Measurements from ENCODE around the gene PANK4.

The PANK4 gene

DNA sequence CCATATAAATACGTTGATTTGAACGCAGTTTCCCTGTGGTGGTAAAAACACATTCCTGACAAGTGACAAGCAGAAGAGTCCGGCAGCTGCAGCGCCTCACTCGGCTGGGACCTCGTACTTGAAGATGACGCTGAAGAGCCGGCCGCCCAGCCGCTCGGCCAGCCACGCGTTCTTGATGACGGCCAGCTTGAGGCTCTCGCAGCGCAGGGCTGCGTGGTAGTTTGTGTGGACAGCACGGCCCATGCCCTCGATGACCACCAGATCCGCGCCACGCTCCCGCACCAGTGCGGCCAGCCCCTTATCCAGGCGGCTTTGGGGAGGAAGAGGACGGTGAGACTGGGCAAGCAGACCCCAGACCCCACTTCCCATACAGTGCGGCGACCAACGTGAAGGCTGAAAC is 17.6 kb downstream of the PANK4 start:
- no peak for DNase-seq

DNA sequence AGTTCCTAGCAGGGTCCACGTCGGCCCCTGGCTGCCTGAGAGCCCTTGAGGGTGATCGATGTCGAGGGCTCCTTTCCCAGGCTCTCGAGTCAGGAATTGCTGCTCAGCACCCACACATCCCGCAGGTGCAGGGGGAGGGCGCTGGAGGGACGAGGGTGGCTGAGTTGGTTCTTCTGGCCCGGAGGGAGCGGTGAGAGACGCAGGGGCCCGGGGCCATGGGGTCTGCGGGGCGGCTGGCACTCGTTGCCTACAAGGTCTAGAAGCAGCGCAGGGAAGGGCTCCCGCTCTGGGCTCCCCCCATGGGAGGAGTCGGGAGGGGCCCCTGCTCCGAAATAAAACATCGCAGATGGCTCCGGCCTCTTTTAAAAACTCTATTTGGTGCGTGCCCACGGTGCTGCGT is 18.2 kb downstream of the PANK4 start:
- DNase-seq, result no peak

DNA sequence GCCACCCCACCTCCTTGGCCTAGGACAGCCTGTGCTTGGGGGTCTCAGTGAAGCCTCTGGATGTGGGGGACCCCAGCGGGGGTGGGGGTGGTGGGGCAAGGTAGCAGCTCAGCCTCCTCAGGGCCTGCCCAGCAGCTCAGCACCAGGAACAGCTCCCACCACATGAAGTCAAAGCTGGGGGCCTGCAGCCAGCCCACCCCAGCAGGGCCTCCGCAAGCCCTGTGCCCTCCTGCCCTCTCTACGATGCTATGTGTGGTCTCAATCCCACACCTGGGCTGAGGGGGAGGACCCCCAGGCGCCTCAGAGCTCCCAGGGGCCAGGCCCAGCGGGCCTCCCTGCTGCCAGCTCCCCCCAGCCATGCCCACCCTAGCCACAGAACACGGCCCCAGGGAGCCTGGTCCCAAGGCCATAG is 18.6 kb downstream of the PANK4 start:
- no peak for DNase-seq

DNA sequence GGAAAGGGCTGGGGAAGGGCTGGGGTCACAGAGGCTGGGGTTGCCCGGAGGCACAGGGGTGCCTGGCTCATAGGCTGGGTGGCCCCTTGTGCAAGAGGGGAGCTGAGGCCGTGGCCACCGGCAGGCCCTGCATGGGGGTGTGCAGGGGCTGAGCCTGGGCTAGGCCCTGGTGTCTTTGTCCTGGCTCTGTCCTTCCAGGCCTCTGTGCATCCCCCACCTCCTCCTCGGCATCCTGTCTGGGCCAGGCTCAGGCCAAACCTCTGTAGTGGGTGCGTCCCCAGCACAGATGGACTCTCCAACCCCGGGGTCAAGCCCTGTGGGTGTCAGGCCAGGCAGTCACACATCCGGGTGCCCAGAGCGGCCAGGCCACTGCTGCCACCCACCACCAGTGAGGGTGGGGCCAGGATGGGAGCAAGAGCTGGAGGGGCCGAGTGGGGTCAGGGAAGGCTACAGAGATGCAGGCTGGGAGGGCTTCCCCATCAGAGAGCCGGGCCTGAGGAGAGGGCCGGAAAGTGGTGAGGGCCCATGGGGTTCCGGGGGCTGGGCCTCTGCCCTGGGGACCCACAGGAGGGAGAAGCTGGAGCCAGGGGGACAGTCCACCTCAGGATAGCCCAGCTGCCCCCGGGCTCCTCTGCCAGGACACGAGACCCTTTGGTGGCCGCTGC is 19.4 kb downstream of the PANK4 start:
- DNase-seq, result no peak

DNA sequence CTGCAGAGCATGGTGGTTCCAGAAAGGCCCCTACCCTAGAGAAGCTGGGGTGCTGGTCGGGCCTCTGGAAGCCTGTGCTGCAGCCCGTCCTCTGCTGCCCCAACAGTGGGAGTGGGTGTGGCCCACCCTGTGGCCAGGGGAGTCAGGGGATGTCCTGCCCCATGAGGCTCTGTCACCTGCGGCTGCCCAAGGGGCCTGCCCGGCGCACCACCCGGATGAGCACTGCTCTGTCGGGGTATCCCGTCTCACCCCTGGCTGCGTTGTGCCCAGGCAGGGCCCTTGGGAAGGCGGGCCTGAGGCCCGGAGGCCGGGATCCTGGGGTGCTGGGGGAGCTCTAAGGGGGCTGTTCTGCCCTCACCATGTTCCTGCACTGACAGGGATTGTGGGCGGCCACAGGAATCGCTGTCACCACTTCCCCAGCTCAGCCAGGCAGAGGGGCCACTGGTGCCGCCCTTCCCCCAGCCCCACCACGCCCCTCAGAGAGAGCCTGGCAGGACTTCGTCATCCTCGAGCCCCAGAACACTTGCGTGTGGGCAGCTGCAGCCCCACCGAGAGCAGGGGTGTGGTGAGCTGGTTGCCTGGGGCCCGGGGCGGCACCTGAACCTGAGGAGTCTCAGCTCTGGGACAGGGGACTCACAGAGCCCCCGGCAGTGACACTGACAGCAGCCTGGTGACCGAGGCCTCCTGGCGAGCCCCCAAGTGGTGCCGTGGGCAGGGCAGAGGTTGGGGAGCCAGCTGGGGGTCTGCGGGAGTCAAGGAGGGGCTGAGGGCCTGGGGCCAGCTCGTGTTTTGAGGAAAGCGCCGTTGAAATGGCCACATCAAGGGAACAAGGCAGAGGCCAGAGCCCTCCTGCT is 20.2 kb downstream of the PANK4 start:
- no peak for DNase-seq

DNA sequence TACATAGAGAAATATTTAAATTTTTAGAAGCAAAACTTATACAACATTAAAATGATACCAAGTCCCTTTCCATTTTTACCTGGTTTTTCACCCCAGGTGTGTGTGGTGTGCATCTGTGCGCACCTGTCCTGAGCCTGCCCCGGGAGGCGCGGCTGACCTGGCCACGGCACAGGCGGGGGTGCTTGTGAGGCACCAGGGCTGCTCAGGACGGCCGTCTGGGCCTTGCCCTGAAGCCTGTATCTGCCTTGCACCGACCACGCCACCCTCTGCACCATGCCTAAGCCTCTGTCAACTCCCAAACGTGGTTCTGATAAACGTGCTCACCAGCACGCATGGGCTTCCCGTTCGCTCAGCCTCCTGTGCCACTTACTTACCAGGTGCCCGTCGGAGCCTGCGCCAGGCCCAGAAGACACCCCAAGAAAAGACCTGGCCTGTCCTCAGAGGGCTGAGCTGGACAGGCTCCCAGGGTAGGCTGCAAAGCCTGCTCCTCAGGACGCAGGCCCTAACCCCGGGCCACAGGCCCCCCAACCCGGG is 20.9 kb downstream of the PANK4 start:
- no peak for DNase-seq

DNA sequence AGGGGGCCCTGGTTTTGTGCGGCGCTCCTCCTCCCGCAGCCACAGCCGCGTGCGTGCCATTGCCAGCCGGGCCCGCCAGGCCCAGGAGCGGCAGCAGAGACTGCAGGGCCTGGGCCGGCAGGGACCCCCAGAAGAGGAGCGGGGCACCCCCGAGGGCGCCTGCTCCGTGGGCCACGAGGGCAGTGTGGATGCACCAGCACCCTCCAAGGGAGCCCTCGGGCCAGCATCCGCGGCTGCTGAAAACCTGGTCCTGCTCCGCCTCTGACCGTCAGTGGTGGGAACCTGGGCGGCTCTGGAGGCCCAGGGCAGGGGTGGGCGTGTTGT is 21.5 kb downstream of the PANK4 start:
- no peak for DNase-seq

DNA sequence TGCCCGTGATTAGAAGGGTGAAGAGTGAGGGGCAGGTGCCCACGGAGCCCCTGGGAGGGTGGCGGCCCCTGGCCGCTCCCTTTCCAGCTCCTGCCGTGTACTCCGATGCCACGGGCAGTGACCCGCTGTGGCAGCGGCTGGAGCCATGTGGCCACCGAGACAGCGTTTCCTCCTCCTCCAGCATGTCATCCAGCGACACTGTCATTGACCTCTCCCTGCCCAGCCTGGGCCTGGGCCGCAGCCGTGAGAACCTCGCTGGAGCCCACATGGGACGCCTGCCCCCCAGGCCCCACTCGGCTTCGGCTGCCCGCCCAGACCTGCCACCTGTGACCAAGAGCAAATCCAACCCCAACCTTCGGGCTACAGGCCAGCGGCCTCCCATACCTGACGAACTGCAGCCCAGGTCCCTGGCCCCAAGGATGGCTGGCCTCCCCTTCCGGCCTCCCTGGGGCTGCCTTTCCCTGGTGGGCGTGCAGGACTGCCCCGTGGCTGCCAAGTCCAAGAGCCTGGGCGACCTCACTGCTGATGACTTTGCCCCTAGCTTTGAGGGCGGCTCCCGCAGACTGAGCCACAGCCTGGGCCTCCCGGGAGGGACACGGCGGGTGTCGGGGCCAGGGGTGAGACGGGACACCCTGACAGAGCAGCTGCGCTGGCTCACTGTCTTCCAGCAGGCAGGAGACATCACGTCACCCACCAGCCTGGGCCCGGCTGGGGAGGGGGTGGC is 22.0 kb downstream of the PANK4 start:
- DNase-seq, result no peak

DNA sequence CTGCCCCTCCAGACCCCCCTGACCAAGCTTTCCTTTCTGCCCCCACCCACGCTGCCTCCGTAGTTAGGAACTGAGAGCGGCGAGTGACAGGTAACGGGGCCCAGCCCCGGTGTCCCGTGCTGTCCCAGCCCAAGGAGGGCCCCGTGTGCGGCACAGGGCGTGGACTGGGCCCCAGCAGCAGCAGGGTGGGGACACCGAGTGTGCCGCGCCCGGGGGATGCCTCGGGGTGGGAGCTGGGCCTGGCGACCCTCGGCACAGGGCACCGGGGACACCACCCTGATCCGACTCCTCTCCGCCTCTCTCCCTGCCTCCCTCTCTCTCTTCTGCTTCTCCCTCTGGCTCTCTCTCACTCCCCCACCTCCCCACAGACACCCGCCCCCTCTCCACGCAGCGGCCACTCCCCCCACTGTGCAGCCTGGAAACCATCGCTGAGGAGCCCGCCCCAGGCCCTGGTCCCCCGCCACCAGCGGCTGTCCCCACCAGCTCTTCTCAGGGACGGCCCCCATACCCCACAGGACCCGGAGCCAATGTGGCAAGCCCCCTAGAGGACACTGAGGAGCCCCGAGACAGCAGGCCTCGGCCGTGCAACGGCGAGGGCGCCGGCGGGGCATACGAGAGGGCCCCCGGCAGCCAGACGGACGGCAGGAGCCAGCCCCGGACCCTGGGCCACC is 22.7 kb downstream of the PANK4 start:
- no peak for DNase-seq

DNA sequence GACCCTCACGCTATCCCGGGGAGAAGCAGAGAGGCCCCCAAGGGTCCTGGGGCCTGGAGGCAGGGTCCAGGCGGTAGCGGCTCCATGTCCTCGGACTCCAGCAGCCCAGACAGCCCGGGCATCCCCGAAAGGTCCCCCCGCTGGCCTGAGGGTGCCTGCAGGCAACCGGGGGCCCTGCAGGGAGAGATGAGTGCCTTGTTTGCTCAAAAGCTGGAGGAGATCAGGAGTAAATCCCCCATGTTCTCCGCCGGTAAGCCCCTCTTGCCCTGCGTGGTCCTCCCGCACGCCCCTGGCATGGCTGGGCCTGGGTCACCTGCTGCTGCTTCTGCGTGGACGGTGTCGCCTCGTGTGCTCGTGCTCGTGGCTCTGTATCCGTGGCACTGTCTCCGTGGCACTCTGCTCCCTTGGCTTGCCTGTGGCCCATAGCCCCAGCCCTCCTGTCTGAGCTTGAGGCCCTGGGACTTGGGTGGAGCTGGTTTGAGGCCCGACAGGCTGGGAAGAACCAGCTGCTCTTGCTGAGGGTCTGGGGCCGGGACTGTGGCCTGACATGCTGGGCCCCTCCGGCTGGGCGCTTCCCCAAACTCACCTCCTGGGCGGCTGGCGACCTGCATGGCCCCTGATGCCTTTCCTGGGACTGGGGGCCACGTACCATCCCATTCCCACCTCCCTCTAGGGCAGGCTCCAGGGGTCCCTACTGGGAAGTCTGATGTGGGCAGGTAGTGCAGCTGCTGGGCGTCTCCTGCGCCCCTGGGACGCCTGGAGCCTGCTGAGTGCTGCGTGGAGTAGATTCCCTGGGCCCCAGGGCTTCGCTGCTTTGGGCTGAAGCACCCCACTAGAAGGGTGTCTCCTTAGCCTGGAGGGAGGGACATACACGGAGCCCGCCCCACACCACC is 23.5 kb downstream of the PANK4 start:
- no peak for DNase-seq

DNA sequence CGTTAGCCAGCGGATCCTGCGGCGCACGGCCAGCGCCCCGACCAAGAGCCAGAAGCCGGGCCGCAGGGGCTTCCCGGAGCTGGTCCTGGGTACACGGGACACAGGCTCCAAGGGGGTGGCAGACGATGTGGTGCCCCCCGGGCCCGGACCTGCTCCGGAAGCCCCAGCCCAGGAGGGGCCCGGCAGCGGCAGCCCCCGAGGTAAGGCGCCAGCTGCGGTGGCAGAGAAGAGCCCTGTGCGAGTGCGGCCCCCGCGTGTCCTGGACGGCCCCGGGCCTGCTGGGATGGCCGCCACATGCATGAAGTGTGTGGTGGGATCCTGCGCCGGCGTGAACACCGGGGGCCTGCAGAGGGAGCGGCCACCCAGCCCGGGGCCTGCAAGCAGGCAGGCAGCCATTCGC is 24.2 kb downstream of the PANK4 start:
- no peak for DNase-seq

DNA sequence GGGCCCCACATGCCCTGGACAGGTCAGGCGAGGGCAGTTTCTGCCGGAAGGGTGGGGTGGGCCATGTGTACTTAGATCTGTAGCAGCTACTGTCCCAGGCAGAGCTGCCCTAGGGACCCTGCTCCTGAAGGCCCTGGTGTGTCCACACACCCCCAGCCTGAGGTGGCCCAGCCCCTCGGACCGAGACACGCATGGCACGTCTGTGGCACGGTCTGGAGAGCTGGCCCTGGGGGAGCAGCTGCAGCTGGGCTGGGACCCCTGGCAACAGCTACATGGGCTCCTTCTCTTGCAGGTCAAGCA is 24.6 kb downstream of the PANK4 start:
- no peak for DNase-seq

DNA sequence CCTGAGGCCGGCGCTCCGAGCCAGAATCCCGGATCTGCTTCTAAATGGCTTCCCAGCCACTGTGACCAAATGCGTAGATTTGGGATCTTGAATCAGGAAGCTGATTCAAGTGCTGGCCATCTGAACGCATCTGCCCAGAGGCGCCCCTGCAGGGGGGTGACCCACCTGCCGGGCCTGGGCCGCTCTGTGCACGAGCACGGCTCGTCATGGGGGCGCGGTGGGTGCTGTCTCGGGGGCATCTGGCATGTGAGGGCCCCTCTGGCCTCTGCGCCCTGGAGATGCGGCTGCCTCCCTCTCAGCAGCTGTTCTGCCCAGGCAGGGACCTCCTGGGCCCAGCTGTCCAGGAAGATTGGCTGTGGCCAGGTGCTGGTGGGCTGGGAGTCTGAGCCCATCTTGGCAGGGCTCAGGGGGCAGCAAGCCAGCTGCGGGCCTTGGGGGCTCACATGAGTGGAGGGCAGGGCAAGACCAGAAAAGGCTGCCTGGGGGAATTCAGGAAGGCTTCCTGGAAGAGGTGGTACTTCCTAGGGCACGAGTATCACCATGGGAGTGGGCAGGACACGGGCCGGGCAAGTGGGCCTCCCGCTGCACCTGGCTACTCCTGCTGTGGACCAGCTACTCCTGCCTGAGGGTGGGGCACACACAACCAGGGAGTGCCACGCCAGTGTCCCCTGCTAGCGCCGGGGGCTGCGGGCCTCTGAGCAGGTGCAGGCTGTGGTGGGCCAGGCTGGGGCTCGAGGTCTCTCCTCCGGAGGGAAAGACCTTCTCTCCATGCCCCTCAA is 25.2 kb downstream of the PANK4 start:
- no peak for DNase-seq

DNA sequence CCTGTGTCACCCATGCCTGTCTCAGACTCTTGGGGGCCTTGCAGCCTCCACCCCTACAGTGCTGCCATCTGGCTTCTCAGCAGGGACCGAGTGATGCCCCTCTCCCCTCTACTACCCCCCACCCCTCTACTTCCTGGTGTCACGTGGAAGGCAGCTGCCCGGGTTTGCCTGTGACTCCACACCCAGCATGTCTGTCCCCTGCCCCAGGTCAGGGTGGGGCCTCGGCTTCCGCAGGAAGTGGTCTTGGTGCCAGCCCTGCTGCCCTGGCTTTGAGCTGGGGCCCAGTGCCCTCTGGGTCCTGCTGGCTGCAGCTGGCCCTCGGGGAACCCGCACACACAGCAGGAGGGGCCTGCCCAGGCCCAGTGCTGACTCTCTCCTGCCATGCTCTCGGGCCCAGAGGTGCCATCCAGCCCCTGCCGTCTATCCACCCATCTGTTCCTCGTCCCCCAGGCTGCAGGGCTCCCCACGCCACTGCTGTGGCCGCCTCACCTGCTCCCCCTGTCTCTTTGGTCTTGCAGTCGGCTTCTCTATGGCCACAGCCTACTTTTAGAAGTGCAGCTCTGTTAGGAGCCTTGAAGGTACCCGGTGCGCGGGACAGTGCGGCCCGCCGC is 26.3 kb downstream of the PANK4 start:
- no peak for DNase-seq

DNA sequence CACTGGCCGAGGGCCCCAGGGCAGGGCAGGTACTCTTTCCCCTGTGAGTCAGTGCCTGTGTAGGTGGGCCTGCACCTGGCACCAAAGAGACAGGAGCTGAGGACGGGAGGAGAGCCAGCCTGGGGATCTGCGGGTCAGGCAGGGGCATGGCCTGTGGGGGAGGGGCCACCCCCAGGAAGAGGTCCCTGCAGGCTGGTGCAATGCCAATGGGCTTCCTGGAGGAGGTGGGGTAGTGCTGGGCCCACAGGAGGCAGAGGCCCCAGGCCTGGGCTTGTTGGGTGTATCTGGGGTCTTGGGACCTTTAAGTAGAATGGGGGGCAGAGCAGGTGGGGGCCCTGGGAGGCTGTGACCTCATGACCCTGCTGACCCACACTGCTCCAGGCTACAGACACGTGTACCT is 27.1 kb downstream of the PANK4 start:
- no peak for DNase-seq

DNA sequence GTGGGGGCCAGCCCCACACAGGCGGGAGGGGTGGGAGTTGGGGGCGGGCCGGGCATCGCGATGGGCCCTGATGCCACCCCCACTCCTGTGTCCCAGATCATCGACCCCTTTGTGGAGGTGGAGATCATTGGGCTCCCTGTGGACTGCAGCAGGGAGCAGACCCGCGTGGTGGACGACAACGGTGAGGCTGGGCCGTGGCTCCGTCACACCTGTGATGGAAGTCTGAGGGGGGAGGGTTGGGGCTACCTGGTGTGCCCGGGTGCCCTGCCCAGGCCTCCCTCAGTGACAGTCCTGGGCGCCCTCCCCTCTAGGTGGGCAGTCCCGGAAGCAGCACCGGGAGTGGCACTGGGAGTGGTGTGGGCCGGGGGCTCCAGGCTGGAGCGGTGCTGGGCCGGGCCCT is 27.7 kb downstream of the PANK4 start:
- no peak for DNase-seq

DNA sequence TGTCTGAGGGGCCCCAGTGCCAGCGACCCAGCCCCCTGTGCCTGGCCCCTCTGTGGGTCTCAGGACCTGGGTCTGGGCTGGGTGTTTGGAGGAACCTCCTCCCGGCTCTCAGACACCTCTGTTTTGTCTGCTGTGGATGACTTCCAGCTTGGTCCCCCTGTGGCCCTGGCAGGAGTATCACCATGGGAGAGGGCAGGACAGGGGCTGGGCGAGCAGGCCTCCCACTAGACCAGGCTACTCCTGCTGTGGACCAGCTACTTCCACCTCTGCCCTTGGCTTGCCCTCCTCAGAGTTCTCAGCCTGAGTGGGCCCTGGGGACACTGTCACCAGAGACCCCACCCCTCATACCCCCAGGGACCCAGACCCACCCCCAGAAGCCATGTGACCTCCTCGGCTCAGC is 28.5 kb downstream of the PANK4 start:
- no peak for DNase-seq

DNA sequence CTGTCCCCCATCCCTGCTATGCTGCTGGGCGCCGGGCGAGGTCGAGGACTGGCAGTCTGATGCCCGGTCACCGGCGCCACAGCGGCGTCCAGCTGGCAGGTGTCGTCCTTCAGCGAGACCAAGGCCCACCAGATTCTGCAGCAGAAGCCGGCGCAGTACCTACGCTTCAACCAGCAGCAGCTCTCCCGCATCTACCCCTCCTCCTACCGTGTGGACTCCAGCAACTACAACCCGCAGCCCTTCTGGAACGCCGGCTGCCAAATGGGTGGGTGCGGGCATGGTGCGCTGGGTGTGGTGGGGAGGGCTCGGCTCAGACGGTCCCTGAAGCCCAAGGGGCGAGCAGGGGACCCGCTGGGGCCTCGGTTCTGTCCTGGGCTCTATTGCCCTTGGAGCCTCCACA is 29.6 kb downstream of the PANK4 start:
- no peak for DNase-seq

DNA sequence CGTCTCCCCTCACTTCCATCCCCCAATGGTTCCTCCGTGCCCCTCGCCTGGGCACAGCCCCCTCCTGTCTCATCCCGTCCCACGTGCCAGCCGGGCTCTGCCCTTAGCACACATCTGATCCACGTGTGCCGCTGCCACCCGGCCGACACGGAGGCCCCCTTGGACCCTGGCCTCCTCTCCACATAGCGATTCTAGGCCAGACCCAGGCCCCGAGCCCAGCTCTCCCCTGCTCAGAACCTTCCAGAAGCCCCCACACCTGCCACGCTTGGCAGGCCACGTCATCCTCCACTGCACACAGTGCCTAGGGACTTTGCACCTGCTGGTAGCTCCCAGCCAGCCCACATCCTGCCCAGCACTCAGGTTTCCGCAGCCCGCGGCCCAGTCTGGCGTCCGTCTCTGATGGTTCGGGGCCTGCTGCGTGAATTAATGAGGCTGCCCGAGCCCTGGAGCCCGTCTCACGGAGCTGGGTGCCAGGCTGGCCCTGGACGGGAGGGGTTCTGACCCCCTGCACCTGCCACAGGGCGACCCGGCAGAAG is 30.2 kb downstream of the PANK4 start:
- no peak for DNase-seq

DNA sequence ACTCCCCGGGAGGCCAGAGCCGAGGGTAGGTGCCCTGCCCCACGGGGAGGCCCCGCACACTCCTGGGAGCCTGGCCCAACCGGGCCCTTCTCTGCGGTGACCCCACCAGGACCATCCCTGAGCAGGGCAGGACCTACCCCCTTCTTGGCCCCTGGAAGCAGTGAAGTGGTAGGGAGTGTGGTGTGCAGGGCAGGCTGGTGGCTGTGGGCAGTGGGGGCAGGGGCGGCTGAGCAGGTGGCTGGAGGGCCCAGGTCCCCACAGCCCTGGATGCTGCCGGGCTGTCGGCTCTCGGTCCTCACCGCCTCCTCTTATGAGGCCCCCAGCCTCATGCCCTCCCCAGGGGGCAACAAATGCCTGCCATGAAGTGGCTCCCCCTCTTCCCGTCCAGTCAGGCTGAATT is 30.9 kb downstream of the PANK4 start:
- DNase-seq, result no peak

DNA sequence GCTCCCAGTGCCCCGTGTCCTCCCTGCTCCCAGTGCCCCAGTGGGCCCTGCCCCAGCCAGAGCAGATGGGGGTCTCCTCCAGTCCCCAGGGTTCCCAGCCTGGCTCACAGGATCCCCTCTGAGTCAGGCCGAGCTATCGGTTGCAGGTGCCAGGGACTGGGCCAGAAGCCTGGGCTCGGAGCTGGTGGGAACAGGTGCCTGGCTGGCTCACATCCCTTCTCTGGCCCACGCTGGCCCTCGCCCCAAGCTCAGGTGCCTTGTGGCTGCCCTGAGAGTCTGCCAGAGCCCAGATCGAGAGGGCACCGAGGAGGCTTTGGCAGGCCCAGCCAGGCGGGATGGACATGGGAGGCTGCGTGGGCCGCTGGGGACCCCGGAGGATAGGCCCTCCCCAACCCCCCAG is 31.4 kb downstream of the PANK4 start:
- DNase-seq, result no peak
